ENCODE measurements around the gene PXYLP1.

- TF ChIP-seq CTCF (IDR thresholded peaks at IDR 0.05) (no peak), EP300 (IDR thresholded peaks at IDR 0.05) (no peak), POLR2AphosphoS5 (IDR thresholded peaks at IDR 0.05) (no peak)
These were observed 48.0 kb upstream of the PXYLP1 start for GRCh38 chr3:141183606-141184005.
